HepG2 (cell line): ENCODE results near the gene CYP4F22. TPM values are rescaled to one million over a fixed set of nuclear protein-coding genes. Genes with fewer than 3 reads are reported as not detected.

Experiments
- ADNP ChIP-seq: sonication (generic); formaldehyde crosslinking; IDR thresholded peaks from 2 replicates; pipeline ENCODE4 v1.4.0; 2020; ENCODE audit warnings: missing genetic modification reagents
- HDAC1 ChIP-seq: sonication (generic); formaldehyde crosslinking; IDR thresholded peaks from 2 replicates; pipeline ENCODE4 v1.5.1; 2020; ENCODE audit warnings: mild to moderate bottlenecking, missing genetic modification reagents
- HNF4A ChIP-seq: sonication (generic); formaldehyde crosslinking; IDR thresholded peaks from 2 replicates; pipeline ENCODE4 v1.4.0; 2020; ENCODE audit warnings: missing genetic modification reagents
- HNRNPLL ChIP-seq: fragments of 200-400 bp; formaldehyde crosslinking; IDR thresholded peaks from 2 replicates; pipeline ENCODE4 v1.6.1; 2017; ENCODE audit warnings: mild to moderate bottlenecking, low read depth, low read length; ENCODE audit not compliant: poor library complexity, severe bottlenecking
- HNRNPUL1 ChIP-seq: fragments of 200-400 bp; formaldehyde crosslinking; IDR thresholded peaks from 2 replicates; pipeline ENCODE4 v1.6.1; 2017; ENCODE audit warnings: low read depth, mild to moderate bottlenecking, low read length, moderate library complexity
- MIXL1 ChIP-seq: IDR thresholded peaks from 2 replicates; pipeline ENCODE4 v1.6.1; 2016
- MTF1 ChIP-seq: sonication (generic); formaldehyde crosslinking; IDR thresholded peaks from 2 replicates; pipeline ENCODE4 v1.5.0; 2020; ENCODE audit warnings: missing genetic modification reagents
- NRL ChIP-seq: sonication (generic); formaldehyde crosslinking; IDR thresholded peaks from 2 replicates; pipeline ENCODE4 v1.5.0; 2020; ENCODE audit warnings: missing genetic modification reagents, mild to moderate bottlenecking, moderate library complexity, borderline replicate concordance
- PHF8 ChIP-seq: sonication (generic); formaldehyde crosslinking; IDR thresholded peaks from 2 replicates; pipeline ENCODE4 v1.5.0; 2020; ENCODE audit warnings: missing genetic modification reagents
- RARA ChIP-seq: IDR thresholded peaks from 2 replicates; pipeline ENCODE4 v1.6.1; 2016; ENCODE audit warnings: missing genetic modification reagents, missing compliant biosample characterization
- TCF7L2 ChIP-seq: IDR thresholded peaks from 2 replicates; pipeline ENCODE4 v1.6.1; 2011; ENCODE audit warnings: mild to moderate bottlenecking, low read depth, low read length, moderate library complexity
- TEAD2 ChIP-seq: sonication (generic); formaldehyde crosslinking; IDR thresholded peaks from 2 replicates; pipeline ENCODE4 v1.9.0; 2021; ENCODE audit warnings: missing genetic modification reagents
- ZFYVE20 ChIP-seq: sonication (generic); formaldehyde crosslinking; IDR thresholded peaks from 2 replicates; pipeline ENCODE4 v1.8.0; 2023; ENCODE audit warnings: low read depth, mild to moderate bottlenecking, moderate library complexity, missing genetic modification reagents, borderline replicate concordance
- ZMYM2 ChIP-seq: sonication (generic); formaldehyde crosslinking; IDR thresholded peaks from 2 replicates; pipeline ENCODE4 v1.8.0; 2022; ENCODE audit warnings: mild to moderate bottlenecking, missing genetic modification reagents
- ZNF274 ChIP-seq: sonication (generic); formaldehyde crosslinking; IDR thresholded peaks from 2 replicates; pipeline ENCODE4 v1.5.1; 2020; ENCODE audit warnings: mild to moderate bottlenecking, missing genetic modification reagents
- ZNF331 ChIP-seq: sonication (generic); formaldehyde crosslinking; IDR thresholded peaks from 2 replicates; pipeline ENCODE4 v1.4.0; 2020; ENCODE audit warnings: missing genetic modification reagents
- ZNF382 ChIP-seq: sonication (generic); formaldehyde crosslinking; IDR thresholded peaks from 2 replicates; pipeline ENCODE4 v1.5.0; 2020; ENCODE audit warnings: missing genetic modification reagents, mild to moderate bottlenecking, borderline replicate concordance
- ZNF678 ChIP-seq: sonication (generic); formaldehyde crosslinking; IDR thresholded peaks from 2 replicates; pipeline ENCODE4 v1.4.0; 2020; ENCODE audit warnings: mild to moderate bottlenecking, missing genetic modification reagents
- ZNF761 ChIP-seq: sonication (generic); formaldehyde crosslinking; conservative IDR thresholded peaks from 2 replicates; pipeline ENCODE4 v1.4.0; 2020; ENCODE audit warnings: mild to moderate bottlenecking, missing genetic modification reagents
- ZSCAN21 ChIP-seq: sonication (generic); formaldehyde crosslinking; IDR thresholded peaks from 2 replicates; pipeline ENCODE4 v1.8.0; 2022; ENCODE audit warnings: mild to moderate bottlenecking, missing genetic modification reagents, moderate library complexity, borderline replicate concordance
- polyA plus RNA-seq, 8 experiments: library from polyadenylated mRNA; depleted of rRNA in 3 of 8; stranded (reverse) in 7 of 8; unstranded in 1 of 8; fragments of >200 nt; fragmentation: Illumina TruSeq in 4 of 8; extraction: Trizol in 4 of 8; gene quantifications; 2 replicates each; pipeline versions ENCODE4 v1.2.1 to v1.2.3, GENCODE V29; 2011 to 2016; ENCODE audit warnings: low read depth in 4 of 8, missing spikeins in 1 of 8, mixed read lengths in 1 of 8; ENCODE audit not compliant: insufficient read depth in 1 of 8
- total RNA-seq, 5 experiments: library from RNA; depleted of rRNA; stranded (reverse); fragments of >200 nt; fragmentation: Illumina TruSeq; extraction: Trizol; gene quantifications; 2 replicates each; pipeline ENCODE4 v1.2.3, GENCODE V29; 2016; ENCODE audit warnings: low read depth in 1 of 5
- TF ChIP-seq, protein P1 (sequence below): sonication (generic); formaldehyde crosslinking; IDR thresholded peaks from 2 replicates; pipeline ENCODE4 v1.4.0; 2020; ENCODE audit warnings: low read depth, mild to moderate bottlenecking, missing genetic modification reagents
- TF ChIP-seq, protein P2 (sequence below): sonication (generic); formaldehyde crosslinking; IDR thresholded peaks from 2 replicates; pipeline ENCODE4 v1.4.0; 2020; ENCODE audit warnings: missing genetic modification reagents
- TF ChIP-seq, protein P3 (sequence below): sonication (generic); formaldehyde crosslinking; IDR thresholded peaks from 2 replicates; pipeline ENCODE4; 2020; ENCODE audit warnings: missing genetic modification reagents, mild to moderate bottlenecking, borderline replicate concordance

The CYP4F22 gene
- total and polyA plus RNA-seq, 2 of the 13 experiments (the other 11 are each of a cell fraction or from before 2014, with no cell fraction given): 0.05 TPM; not detected in 1

DNA sequence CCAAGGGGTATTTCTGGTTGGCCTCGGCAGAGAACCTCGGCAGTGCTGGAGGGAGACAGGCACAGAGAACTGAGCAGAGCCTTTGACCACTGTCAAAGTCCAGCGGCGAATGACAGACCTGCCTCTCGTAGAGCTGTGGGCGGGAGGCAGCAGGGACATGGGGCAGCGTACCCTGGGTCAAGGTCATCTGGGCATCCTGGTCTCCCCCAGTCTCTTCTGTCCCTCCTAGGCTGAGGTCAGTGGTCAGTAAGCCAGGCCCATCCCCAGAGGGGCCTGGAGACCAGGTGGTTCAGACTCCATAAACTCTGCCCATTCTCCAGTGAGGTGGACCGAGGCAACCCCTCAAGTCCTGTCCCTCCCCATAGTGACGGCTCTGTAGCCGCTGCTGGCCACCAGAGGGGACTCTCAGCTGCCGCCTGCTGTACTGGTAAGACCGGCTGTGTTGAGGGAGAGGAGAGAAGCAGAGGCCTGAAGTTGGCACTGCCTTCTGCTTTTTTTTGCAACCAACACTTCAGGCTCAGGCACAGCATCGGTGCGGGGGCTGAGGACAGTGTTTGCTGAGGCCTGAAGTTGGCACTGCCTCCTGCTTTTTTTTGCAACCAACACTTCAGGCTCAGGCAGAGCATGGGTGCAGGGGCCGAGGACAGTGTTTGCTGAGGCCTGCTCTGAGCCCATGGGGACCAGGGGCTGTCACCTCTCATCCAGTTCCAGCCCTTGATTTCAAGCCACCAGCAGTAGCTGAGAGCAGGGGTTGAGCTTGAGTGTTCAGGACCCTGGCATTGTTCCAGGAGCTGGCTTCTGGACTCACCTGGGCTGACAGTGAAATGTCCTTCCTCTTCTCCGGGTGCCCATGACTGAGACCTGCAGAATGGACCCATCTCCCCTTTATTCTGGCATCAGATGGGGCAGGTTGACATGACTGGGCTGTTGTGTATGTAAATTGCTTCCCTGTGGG lies 28.7 kb upstream of the CYP4F22 start, which contains the start of gene PGLYRP2 (continued):
- TF ChIP-seq ZMYM2 (peak; percentile 89), TCF7L2 (no peak), TEAD2 (CRISPR knock-in tag) (no peak), RARA (CRISPR knock-in tag) (peak; percentile 74), ZNF678 (CRISPR knock-in tag) (no peak), ZNF382 (CRISPR knock-in tag) (no peak), HNF4A (peak; percentile 96), PHF8 (CRISPR knock-in tag) (no peak), MIXL1 (CRISPR knock-in tag) (no peak), ZFYVE20 (CRISPR knock-in tag) (no peak), NRL (CRISPR knock-in tag) (no peak), ZNF274 (CRISPR knock-in tag) (0 out of 2 replicates have a peak, but pooled peaks have one; percentile 60), ZSCAN21 (peak; percentile 30; the same call in 1 of the 2 replicates), ZNF761 (CRISPR knock-in tag) (no peak), MTF1 (CRISPR knock-in tag) (no peak), HNRNPLL (no peak), HDAC1 (CRISPR knock-in tag) (peak; percentile 69), ZNF331 (CRISPR knock-in tag) (no peak), HNRNPUL1 (no peak), ADNP (peak; percentile 87; the same call in 1 of the 2 replicates)
- TF ChIP-seq, protein P1, sequence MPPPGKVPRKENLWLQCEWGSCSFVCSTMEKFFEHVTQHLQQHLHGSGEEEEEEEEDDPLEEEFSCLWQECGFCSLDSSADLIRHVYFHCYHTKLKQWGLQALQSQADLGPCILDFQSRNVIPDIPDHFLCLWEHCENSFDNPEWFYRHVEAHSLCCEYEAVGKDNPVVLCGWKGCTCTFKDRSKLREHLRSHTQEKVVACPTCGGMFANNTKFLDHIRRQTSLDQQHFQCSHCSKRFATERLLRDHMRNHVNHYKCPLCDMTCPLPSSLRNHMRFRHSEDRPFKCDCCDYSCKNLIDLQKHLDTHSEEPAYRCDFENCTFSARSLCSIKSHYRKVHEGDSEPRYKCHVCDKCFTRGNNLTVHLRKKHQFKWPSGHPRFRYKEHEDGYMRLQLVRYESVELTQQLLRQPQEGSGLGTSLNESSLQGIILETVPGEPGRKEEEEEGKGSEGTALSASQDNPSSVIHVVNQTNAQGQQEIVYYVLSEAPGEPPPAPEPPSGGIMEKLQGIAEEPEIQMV (CRISPR knock-in tag): 0 out of 2 replicates have a peak, but pooled peaks have one; percentile 18
- TF ChIP-seq, protein P2, sequence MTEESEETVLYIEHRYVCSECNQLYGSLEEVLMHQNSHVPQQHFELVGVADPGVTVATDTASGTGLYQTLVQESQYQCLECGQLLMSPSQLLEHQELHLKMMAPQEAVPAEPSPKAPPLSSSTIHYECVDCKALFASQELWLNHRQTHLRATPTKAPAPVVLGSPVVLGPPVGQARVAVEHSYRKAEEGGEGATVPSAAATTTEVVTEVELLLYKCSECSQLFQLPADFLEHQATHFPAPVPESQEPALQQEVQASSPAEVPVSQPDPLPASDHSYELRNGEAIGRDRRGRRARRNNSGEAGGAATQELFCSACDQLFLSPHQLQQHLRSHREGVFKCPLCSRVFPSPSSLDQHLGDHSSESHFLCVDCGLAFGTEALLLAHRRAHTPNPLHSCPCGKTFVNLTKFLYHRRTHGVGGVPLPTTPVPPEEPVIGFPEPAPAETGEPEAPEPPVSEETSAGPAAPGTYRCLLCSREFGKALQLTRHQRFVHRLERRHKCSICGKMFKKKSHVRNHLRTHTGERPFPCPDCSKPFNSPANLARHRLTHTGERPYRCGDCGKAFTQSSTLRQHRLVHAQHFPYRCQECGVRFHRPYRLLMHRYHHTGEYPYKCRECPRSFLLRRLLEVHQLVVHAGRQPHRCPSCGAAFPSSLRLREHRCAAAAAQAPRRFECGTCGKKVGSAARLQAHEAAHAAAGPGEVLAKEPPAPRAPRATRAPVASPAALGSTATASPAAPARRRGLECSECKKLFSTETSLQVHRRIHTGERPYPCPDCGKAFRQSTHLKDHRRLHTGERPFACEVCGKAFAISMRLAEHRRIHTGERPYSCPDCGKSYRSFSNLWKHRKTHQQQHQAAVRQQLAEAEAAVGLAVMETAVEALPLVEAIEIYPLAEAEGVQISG: peak; percentile 67; the same call in 1 of the 2 replicates
- TF ChIP-seq, protein P3, sequence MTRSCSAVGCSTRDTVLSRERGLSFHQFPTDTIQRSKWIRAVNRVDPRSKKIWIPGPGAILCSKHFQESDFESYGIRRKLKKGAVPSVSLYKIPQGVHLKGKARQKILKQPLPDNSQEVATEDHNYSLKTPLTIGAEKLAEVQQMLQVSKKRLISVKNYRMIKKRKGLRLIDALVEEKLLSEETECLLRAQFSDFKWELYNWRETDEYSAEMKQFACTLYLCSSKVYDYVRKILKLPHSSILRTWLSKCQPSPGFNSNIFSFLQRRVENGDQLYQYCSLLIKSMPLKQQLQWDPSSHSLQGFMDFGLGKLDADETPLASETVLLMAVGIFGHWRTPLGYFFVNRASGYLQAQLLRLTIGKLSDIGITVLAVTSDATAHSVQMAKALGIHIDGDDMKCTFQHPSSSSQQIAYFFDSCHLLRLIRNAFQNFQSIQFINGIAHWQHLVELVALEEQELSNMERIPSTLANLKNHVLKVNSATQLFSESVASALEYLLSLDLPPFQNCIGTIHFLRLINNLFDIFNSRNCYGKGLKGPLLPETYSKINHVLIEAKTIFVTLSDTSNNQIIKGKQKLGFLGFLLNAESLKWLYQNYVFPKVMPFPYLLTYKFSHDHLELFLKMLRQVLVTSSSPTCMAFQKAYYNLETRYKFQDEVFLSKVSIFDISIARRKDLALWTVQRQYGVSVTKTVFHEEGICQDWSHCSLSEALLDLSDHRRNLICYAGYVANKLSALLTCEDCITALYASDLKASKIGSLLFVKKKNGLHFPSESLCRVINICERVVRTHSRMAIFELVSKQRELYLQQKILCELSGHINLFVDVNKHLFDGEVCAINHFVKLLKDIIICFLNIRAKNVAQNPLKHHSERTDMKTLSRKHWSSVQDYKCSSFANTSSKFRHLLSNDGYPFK: peak; percentile 73; the same call in 1 of the 2 replicates
